B cell (primary cell): Measurements from ENCODE around the gene RNH1.

Experiments used
- CTCF ChIP-seq: fragments of 200-600 bp; IDR thresholded peaks from one replicate; pipeline ENCODE4 v1.8.0; 2022; ENCODE audit warnings: antibody characterized with exemption, mild to moderate bottlenecking
- EZH2 ChIP-seq: IDR thresholded peaks from 2 replicates; pipeline ENCODE4 v1.6.1; 2012; ENCODE audit warnings: borderline replicate concordance, low read depth, mild to moderate bottlenecking, moderate library complexity, low read length; ENCODE audit not compliant: insufficient read depth, poor library complexity, severe bottlenecking

- TF ChIP-seq CTCF (no peak), EZH2 (no peak)
Observed at GRCh38 chr11:507727-508515, 879 bp upstream of the RNH1 start.
